AG09309 (cell line): ENCODE measurements around the gene TMEM45A.

Experiments used
- DNase-seq: peaks from one replicate; pipeline ENCODE4 v3.0.0-alpha.2; 2010; ENCODE audit warnings: low read depth
- H3K4me3 ChIP-seq: 2 replicates; pipeline ENCODE4 v1.5.1; 2011; ENCODE audit warnings: mild to moderate bottlenecking, low read depth, low read length, moderate library complexity; ENCODE audit not compliant: control insufficient read depth
- TF ChIP-seq, protein P1 (sequence below): IDR thresholded peaks from 2 replicates; pipeline ENCODE4 v1.5.1; 2011; ENCODE audit warnings: mild to moderate bottlenecking, low read depth, low read length, inconsistent platforms; ENCODE audit not compliant: insufficient read depth, control insufficient read depth; ENCODE audit errors: missing control alignments

The TMEM45A gene

DNA sequence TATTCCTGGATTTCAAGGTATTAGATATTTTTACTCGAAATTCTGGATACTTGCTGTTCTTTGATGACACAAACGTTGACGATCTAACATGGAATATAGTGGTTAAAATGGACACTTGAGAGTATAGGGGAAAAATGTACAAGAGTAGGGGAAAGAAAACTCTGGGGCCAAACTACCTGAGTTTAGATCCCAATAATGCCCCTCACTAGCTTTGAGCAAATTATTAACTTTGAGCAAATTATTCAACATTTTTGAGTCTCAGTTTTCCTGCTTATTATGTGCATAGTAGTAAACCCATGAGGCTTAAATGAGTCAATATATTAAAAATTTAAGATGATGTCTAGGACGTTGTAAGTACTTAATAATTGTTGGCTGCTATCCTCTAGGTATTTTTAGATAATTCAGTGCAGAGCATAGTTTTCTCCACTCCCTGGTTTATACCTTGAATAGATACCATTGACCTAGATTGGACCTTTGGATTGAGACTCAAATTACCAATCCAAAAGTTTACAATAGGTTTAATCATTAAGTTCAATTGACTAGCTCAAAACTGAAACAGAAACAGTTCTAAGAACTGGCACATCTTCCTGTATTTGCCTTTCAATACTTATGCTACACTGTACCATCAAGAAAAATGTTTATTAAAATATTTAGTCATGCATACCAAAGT is 121.4 kb downstream of the TMEM45A start:
- H3K4me3 ChIP-seq, result no peak overlapping the region
- TF ChIP-seq, protein P1, sequence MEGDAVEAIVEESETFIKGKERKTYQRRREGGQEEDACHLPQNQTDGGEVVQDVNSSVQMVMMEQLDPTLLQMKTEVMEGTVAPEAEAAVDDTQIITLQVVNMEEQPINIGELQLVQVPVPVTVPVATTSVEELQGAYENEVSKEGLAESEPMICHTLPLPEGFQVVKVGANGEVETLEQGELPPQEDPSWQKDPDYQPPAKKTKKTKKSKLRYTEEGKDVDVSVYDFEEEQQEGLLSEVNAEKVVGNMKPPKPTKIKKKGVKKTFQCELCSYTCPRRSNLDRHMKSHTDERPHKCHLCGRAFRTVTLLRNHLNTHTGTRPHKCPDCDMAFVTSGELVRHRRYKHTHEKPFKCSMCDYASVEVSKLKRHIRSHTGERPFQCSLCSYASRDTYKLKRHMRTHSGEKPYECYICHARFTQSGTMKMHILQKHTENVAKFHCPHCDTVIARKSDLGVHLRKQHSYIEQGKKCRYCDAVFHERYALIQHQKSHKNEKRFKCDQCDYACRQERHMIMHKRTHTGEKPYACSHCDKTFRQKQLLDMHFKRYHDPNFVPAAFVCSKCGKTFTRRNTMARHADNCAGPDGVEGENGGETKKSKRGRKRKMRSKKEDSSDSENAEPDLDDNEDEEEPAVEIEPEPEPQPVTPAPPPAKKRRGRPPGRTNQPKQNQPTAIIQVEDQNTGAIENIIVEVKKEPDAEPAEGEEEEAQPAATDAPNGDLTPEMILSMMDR, result no peak
- DNase-seq, result no peak

DNA sequence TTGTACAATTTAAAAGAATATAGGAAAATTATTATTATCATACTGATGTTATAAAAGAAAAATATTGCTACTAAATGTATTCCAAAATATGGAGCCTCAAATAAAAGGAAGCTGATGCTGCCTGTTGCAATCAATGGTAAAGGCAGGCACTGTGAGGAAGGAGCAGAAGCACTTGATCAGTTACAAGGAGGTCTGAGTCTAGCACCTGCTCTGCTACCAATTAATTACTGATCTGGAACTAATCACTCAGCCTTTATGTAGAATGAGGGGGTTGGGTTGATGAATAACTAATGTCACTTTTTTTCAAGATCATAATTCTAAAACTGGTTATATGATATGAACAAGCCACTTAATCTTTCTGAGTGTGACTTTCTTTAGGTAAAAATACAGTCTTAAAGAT is 122.5 kb downstream of the TMEM45A start:
- no peak overlapping the region for H3K4me3 ChIP-seq
- TF ChIP-seq, protein P1, result no peak
- no peak for DNase-seq

DNA sequence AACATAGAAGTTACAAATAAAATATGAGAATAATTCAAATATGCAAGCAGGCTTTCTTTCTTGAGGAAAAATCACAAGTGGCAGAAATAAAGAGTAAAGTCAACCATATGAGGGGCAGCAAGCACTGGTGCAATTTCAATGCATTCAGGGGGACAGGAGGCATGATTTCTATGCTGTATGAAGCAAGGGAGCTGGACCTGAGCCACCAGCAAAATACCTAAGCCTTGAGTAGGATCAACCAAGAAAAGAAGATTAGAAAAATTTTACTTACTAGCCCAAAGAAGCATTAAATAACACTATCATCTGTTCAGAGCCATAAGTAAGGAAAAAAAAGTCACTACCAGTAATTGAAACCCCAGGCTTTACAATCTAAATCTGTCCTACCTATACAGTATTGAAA is 123.3 kb downstream of the TMEM45A start:
- no peak for DNase-seq
- TF ChIP-seq, protein P1, result no peak
- H3K4me3 ChIP-seq, result no peak overlapping the region

DNA sequence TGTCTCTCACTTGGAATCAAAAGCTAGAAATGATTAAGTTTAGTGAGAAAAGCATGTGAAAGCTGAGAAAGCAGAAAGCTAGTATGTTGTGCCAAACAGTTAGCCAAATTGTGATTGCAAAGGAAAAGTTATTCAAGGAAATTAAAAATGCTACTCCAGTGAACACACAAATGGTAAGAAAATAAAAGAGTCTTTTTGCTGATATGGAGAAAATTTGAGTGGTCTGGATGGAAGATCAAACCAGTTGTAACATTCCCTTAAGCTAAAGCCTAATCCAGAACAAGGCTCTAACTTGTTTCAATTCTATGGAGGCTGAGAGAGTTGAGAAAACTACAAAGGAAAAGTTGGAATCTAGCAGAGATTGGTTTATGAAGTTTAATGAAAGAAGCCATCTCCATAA is 128.8 kb downstream of the TMEM45A start:
- no peak overlapping the region for H3K4me3 ChIP-seq
- TF ChIP-seq, protein P1, result no peak
- DNase-seq, result no peak
